Heart left ventricle (tissue), 16 donors: Measurements from ENCODE around the gene PCNX1. TPM values are rescaled to one million over a fixed set of nuclear protein-coding genes. Genes with fewer than 3 reads are reported as not detected.

Experiments used
- ATAC-seq, 4 donors: fragments of 200-7000 bp; cut with Tn5 transposase; one replicate each; pipeline ENCODE4 v1.9.1; 2020 to 2022; ENCODE audit warnings: moderate library complexity in 4 of 4, mild to moderate bottlenecking in 3 of 4, moderate number of reproducible peaks in 1 of 4
- DNase-seq, 5 donors: peaks; one replicate each; pipeline ENCODE4 v3.0.0-alpha.2; 2020
- H3K27ac ChIP-seq, 12 donors: fragments of 200-600 bp; sonication (generic) in 4 of 12; one replicate each; pipeline versions ENCODE4 v1.5.0 to v1.8.0; 2016 to 2022; ENCODE audit warnings: mild to moderate bottlenecking in 2 of 12
- H3K27me3 ChIP-seq, 9 donors: fragments of 200-600 bp; sonication (generic) in 2 of 9; one replicate each; pipeline versions ENCODE4 v1.5.1 to v1.8.0; 2016 to 2022; ENCODE audit warnings: mild to moderate bottlenecking in 3 of 9
- H3K36me3 ChIP-seq, 9 donors: fragments of 200-600 bp; sonication (generic) in 2 of 9; one replicate each; pipeline versions ENCODE4 v1.5.0 to v1.8.0; 2018 to 2022; ENCODE audit warnings: mild to moderate bottlenecking in 2 of 9
- H3K4me1 ChIP-seq, 12 donors: fragments of 200-600 bp; sonication (generic) in 4 of 12; one replicate each; pipeline versions ENCODE4 v1.5.0 to v1.8.0; 2016 to 2022; ENCODE audit warnings: mild to moderate bottlenecking in 3 of 12
- H3K4me3 ChIP-seq, 12 donors: fragments of 200-600 bp; sonication (generic) in 4 of 12; one replicate each; pipeline versions ENCODE4 v1.5.0 to v1.8.0; 2017 to 2022; ENCODE audit warnings: mild to moderate bottlenecking in 9 of 12, moderate library complexity in 4 of 12
- H3K9me3 ChIP-seq, 12 donors: fragments of 200-600 bp; sonication (generic) in 4 of 12; one replicate each; pipeline versions ENCODE4 v1.5.0 to v1.8.0; 2016 to 2022; ENCODE audit warnings: mild to moderate bottlenecking in 1 of 12
- CTCF ChIP-seq, 12 donors: fragments of 200-600 bp; sonication (generic) in 4 of 12; IDR thresholded peaks; one replicate each; pipeline versions ENCODE4 v1.5.0 to v1.8.0; 2018 to 2022; ENCODE audit warnings: antibody characterized with exemption in 12 of 12, mild to moderate bottlenecking in 5 of 12
- POLR2A ChIP-seq, 2 donors: fragments of 450-650 bp; IDR thresholded peaks; one replicate each; pipeline ENCODE4 v1.6.1; 2017; ENCODE audit warnings: antibody characterized with exemption in 2 of 2, mild to moderate bottlenecking in 2 of 2, moderate library complexity in 2 of 2
- WGBS, 4 donors: extraction: QIAGEN DNeasy Blood & Tissue Kit in 2 of 4; methylation state at CpG; one replicate each; pipeline versions ENCODE4 v1.1.5 to v1.1.7; 2013 to 2018; 5-methylcytosine and 5-hydroxymethylcytosine counted together
- intact Hi-C, 10 donors: fragments of 100-400 bp; cut with DNase I; formaldehyde crosslinking; loops; one replicate each; pipeline versions ENCODE4 v1.11.1 to v1.14.2; 2022
- polyA plus RNA-seq, 2 donors: library from polyadenylated mRNA; stranded (reverse); fragments of 200-250 nt; gene quantifications; one replicate each; pipeline ENCODE4 v1.2.3, GENCODE V29; 2013
- total RNA-seq, 9 donors: library from RNA; depleted of rRNA in 2 of 9; stranded (reverse); fragments of >200 nt in 2 of 9; fragmentation: NEBNext Ultra II Directional in 3 of 9; extraction: Animal tissue kit (Norgen Biotek cat#: 25700) in 3 of 9; gene quantifications; one replicate each; pipeline versions ENCODE4 v1.1.0 to v1.2.4, GENCODE V29; 2016 to 2023
- donor health status: ischemic (EF 13 %, LVEDD 7.1; RV severe dilation, severe dysfunction).
- donor health status: healthy with polysubstance abuse.
- donor health status: DM: no; HTN: yes; CAD: no.
- donor health status: DM: no; HTN: no; CAD: no.
- donor health status: ischemic (EF 25% LVEDD 6.9; RV normal size, moderate dysfunction).
- donor health status: ischemic (EF 25% LVEDD 5.7; RV mildly dilated, moderate dysfunction).
- donor health status: healthy.
- donor health status: DM: yes; HTN: yes; CAD: no.
- donor health status: ischemic (EF 35%, LVEDD 5.7; RV mildly dilated, moderate dysfunction).
- donor health status: nonischemic (EF 11% LVEDD 7.7; RV severe dilation, severe dysfunction).
- donor health status: DM: yes; HTN: yes; CAD: no.
- donor health status: PGD.
- donor health status: ischemic (EF 29% LVEDD 5.4; RV normal size, mild dysfunction).
- donor health status: nonischemic (EF 23%, LVEDD 6.1; RV moderate dilation, normal function).

Gene PCNX1
- total and polyA plus RNA-seq, 11 donors = 6.1 to 64.7 (median 52.7) TPM

GRCh38 chr14:70962935-70963334, 55.7 kb downstream of the PCNX1 start:
- Histone ChIP-seq H3K4me3 (no peak overlapping the region), H3K9me3 (no peaks in the 10 kb centered on the region), H3K4me1 (peaks cover 0 to 20% (median 4%) of the 10 kb centered on the region in 12 donors), H3K36me3 (peaks cover 0 to 37% (median 16%) of the 10 kb centered on the region in 9 donors), H3K27ac (no peak overlapping the region), H3K27me3 (no peaks in the 10 kb centered on the region)
- DNase-seq = no peak
- intact Hi-C loops = no loop called here
- 84 to 87% (median 86%) methylated on average over 2 of the region's 2 CpGs for WGBS, 4 donors
- TF ChIP-seq POLR2A (IDR thresholded peaks at IDR 0.05) = no peak
- no peak for TF ChIP-seq CTCF (IDR thresholded peaks at IDR 0.05)
- ATAC-seq = no peak

GRCh38 chr14:70964492-70964891, 57.2 kb downstream of the PCNX1 start:
- TF ChIP-seq CTCF (IDR thresholded peaks at IDR 0.05) (no peak), POLR2A (IDR thresholded peaks at IDR 0.05) (no peak)
- 76 to 79% (median 77%) methylated on average over 3 of the region's 3 CpGs for WGBS, 4 donors
- H3K27me3 ChIP-seq = no peaks in the 10 kb centered on the region
- H3K4me3 ChIP-seq = no peak overlapping the region
- ATAC-seq (no peak), DNase-seq (no peak)
- peaks cover 0 to 20% (median 4%) of the 10 kb centered on the region in 12 donors for H3K4me1 ChIP-seq
- peaks cover 0 to 53% (median 28%) of the 10 kb centered on the region in 9 donors for H3K36me3 ChIP-seq
- no peaks in the 10 kb centered on the region for H3K9me3 ChIP-seq
- H3K27ac ChIP-seq = no peak overlapping the region
- intact Hi-C loops = no loop called here

GRCh38 chr14:70971560-70971959, 64.3 kb downstream of the PCNX1 start:
- H3K4me3 ChIP-seq = no peak overlapping the region
- no peak for TF ChIP-seq POLR2A (IDR thresholded peaks at IDR 0.05)
- ATAC-seq (peak in 3 of 4 donors; percentile 28 to 50 (median 48)), DNase-seq (no peak)
- no peaks in the 10 kb centered on the region for H3K27me3 ChIP-seq
- no peak overlapping the region for H3K27ac ChIP-seq
- intact Hi-C loops = loop anchor here (2.0 to 10.0 kb wide), 8 partner anchors 61 to 367 kb away; partner anchors contain the start of genes PCNX1 (in 7 of the 10) and MED6 (in 1 of the 10)
- H3K9me3 ChIP-seq = no peaks in the 10 kb centered on the region
- H3K36me3 ChIP-seq = peaks cover 0 to 50% (median 36%) of the 10 kb centered on the region in 9 donors
- 46 to 55% (median 47%) methylated on average over 2 of the region's 2 CpGs for WGBS, 4 donors
- H3K4me1 ChIP-seq = peaks cover 0 to 15% (median 4%) of the 10 kb centered on the region in 12 donors

- intact Hi-C loops = loop anchor here (1.0 to 10.0 kb wide), 10 partner anchors 65 to 368 kb away; partner anchors contain the start of genes PCNX1 (in 9 of the 10) and MED6 (in 1 of the 10)
- no peak overlapping the region for H3K4me3 ChIP-seq
- TF ChIP-seq CTCF (IDR thresholded peaks at IDR 0.05) (peak; percentile 88 to 98 (median 94)), POLR2A (IDR thresholded peaks at IDR 0.05) (no peak)
- H3K4me1 ChIP-seq = peaks cover 0 to 15% (median 4%) of the 10 kb centered on the region in 12 donors
- ATAC-seq = peak; percentile 60 to 89 (median 87)
- no peaks in the 10 kb centered on the region for H3K9me3 ChIP-seq
- no peak overlapping the region for H3K27ac ChIP-seq
- 60 to 62% (median 61%) methylated on average over 6 of the region's 6 CpGs for WGBS, 4 donors
- H3K27me3 ChIP-seq = no peaks in the 10 kb centered on the region
- peak; percentile 64 to 84 (median 81) for DNase-seq
- peaks cover 0 to 58% (median 43%) of the 10 kb centered on the region in 9 donors for H3K36me3 ChIP-seq
Observed at GRCh38 chr14:70972107-70972976, 65.1 kb downstream of the PCNX1 start.
